ENCODE measurements around the gene CYB561A3. TPM values are rescaled to one million over a fixed set of nuclear protein-coding genes. Genes with fewer than 3 reads are reported as not detected.
"Not testable (repeated sequence)": the region's sequence is repeated elsewhere in the genome, so short reads cannot be mapped to it uniquely, and the experiment has no call there.

The CYB561A3 gene
- total RNA-seq, 4 donors from 2014 or later, result 39.9 to 110 (median 79.8) TPM

DNA sequence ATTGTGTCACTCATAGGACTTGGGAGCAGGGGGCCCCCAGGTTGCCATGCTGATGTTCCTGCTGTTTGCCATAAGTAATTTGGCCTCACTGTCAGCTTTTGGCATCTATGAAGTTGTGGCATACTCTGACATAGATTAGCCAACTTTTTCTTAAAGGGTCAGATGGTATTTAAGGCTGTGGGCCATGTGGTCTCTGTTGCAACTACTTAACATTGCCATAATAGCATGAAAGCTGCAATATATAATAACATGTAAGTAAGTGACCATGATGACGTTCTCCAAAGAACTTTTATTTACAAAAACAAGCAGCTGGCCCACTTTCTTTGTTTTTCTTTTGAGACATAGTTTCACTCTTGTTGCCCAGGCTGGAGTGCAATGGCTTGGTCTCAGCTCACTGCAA is 28.5 kb upstream of the CYB561A3 start:
- 81% methylated on average over 1 of the region's 1 CpG for WGBS
- Histone ChIP-seq H3K36me3 (peaks cover 4% of the 10 kb centered on the region), H3K27ac (no peak overlapping the region), H3K4me1 (peaks cover 27% of the 10 kb centered on the region), H3K4me3 (no peak overlapping the region), H3K27me3 (no peaks in the 10 kb centered on the region), H3K9me3 (no peaks in the 10 kb centered on the region)
- no peak for DNase-seq (ENCODE audit: low spot score in 2 of 2)
- TF ChIP-seq, protein P1, sequence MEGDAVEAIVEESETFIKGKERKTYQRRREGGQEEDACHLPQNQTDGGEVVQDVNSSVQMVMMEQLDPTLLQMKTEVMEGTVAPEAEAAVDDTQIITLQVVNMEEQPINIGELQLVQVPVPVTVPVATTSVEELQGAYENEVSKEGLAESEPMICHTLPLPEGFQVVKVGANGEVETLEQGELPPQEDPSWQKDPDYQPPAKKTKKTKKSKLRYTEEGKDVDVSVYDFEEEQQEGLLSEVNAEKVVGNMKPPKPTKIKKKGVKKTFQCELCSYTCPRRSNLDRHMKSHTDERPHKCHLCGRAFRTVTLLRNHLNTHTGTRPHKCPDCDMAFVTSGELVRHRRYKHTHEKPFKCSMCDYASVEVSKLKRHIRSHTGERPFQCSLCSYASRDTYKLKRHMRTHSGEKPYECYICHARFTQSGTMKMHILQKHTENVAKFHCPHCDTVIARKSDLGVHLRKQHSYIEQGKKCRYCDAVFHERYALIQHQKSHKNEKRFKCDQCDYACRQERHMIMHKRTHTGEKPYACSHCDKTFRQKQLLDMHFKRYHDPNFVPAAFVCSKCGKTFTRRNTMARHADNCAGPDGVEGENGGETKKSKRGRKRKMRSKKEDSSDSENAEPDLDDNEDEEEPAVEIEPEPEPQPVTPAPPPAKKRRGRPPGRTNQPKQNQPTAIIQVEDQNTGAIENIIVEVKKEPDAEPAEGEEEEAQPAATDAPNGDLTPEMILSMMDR (IDR thresholded peaks at IDR 0.05), result no peak
- TF ChIP-seq POLR2A (IDR thresholded peaks at IDR 0.05), result no peak

DNA sequence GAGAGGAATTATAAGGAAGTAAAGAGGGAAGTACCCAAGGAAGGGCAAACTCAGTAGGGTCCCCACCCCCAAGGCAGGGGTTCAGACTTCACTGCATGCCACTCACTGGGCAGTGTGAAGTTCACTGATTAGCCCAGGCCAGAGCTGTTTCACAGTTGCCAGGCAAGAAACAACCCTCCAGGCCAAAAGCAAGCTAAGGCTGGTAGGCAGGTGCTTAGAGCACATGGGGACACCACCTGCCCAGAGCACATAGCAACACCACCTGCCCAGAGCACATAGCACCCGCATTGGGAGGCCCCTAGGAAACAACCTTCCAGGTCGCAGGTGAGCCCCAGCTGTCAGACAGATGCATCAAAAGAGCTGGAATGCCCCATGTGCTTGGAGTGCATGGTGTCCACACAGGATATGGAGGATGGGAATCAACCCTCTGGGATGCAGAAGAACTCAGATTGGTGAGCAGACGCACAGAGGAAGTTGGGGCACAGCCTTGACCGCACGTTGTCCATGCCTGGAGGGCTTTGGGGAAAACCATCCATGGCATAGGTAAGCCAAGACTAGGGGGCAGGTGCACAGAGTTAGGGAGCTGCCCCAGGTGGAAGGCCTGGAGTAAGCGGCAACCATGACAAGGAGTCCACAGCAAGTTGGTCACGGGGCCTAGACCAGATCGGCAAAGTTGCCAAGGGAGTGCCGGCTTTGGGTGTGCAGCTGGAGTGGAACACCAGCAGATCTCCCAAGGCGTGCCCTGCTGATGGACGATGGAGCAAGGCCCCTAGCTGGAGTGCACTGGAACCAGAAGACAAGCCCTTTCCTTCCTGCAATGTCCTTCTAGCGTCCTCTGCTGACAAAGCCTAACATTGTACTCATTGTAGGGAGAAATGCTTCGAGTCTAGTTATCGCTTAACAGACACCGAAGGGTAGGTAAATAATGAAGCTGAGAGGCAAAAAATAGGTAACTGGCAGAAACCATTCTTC is 22.9 kb upstream of the CYB561A3 start:
- 77% methylated on average over 15 of the region's 15 CpGs for WGBS
- TF ChIP-seq EP300 (IDR thresholded peaks at IDR 0.05), result no peak
- no peak for TF ChIP-seq POLR2AphosphoS5 (IDR thresholded peaks at IDR 0.05)
- TF ChIP-seq, protein P1 (IDR thresholded peaks at IDR 0.05), result no peak
- TF ChIP-seq POLR2A (IDR thresholded peaks at IDR 0.05), result no peak
- no peak overlapping the region for H3K27ac ChIP-seq
- DNase-seq (ENCODE audit: low spot score in 2 of 2), result no peak
- H3K4me1 ChIP-seq, result peaks cover 13% of the 10 kb centered on the region
- no peaks in the 10 kb centered on the region for H3K27me3 ChIP-seq
- H3K4me3 ChIP-seq, result no peak overlapping the region
- no peaks in the 10 kb centered on the region for H3K9me3 ChIP-seq
- no peaks in the 10 kb centered on the region for H3K36me3 ChIP-seq

DNA sequence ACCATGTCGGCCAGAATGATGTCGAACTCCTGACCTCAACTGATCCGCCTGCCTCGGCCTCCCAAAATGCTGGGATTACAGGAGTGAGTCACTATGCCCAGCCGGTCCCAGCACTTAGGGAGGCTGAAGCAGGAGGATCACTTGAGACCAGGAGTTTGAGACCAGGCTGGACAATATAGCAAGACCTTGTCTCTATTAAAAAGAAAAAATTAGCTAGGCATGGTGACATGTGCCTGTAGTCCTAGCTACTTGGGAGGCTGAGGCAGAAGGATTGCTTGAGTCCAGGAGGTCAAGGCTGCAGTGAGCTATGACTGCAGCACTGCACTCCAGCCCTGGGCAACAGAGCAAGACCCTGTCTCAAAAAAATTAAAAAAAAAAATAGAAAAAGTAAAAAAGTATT is 22.2 kb upstream of the CYB561A3 start:
- H3K4me1 ChIP-seq, result peaks cover 20% of the 10 kb centered on the region
- not testable (repeated sequence) for H3K36me3 ChIP-seq; H3K4me3 ChIP-seq; H3K27me3 ChIP-seq; DNase-seq (ENCODE audit: low spot score in 2 of 2); H3K27ac ChIP-seq; H3K9me3 ChIP-seq
- WGBS, result 91% methylated on average over 5 of the region's 5 CpGs

DNA sequence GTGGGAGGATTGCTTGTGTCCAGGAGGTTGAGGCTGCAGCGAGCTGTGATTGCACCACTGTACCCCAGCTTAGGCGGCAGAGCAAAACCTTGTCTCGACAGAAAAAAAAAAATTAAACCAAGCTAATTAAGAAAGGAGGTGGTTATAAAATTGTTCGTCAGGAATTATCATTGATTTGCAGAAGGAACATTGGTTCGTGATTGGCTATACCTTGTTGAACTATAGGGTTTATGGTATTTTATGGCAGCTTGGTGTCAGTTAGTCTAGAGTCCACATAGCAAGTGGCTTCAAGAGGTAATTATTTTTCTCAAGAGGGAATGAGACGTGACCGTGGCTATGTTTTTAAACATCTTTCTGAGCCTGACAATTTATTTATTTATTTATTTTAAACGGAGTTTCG is 19.2 kb upstream of the CYB561A3 start:
- H3K4me1 ChIP-seq, result peaks cover 34% of the 10 kb centered on the region
- TF ChIP-seq POLR2A (IDR thresholded peaks at IDR 0.05) (no peak), POLR2AphosphoS5 (IDR thresholded peaks at IDR 0.05) (no peak), EP300 (IDR thresholded peaks at IDR 0.05) (no peak)
- TF ChIP-seq, protein P1 (IDR thresholded peaks at IDR 0.05), result no peak
- H3K27ac ChIP-seq, result no peak overlapping the region
- no peaks in the 10 kb centered on the region for H3K9me3 ChIP-seq
- no peaks in the 10 kb centered on the region for H3K27me3 ChIP-seq
- H3K36me3 ChIP-seq, result peaks cover 1% of the 10 kb centered on the region
- 95% methylated on average over 9 of the region's 9 CpGs for WGBS
- DNase-seq (ENCODE audit: low spot score in 2 of 2), result peak in 1 of 2 donors; percentile 24
- H3K4me3 ChIP-seq, result no peak overlapping the region

DNA sequence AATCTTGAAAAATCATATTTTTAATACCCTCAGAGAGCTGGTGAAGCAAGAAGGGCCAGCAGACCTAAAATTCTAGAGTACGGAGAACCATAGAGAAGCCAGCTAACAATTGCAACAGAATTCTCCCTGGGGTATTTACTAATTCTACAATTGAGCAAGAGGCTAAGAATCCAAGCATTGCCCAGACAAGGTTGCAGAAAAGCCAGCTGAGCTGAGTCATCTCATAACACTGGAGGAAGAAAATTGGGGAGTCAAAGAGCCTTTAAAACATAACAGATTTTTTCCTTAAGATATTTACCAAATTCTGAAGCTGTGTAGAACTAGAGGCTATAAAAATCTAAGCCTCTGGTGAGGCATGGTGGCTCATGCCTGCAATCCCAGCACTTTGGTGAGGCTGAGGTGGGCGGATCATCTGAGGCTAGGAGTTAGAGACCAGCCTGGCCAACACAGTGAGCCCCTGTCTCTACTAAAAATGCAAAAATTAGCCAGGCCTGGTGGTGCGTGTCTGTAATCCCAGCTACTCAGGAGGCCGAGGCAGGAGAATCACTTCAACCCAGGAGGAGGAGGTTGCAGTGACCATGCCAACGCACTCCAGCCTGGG is 17.1 kb upstream of the CYB561A3 start:
- Histone ChIP-seq H3K27me3 (no peaks in the 10 kb centered on the region), H3K36me3 (peaks cover 7% of the 10 kb centered on the region), H3K4me3 (no peak overlapping the region), H3K4me1 (peaks cover 27% of the 10 kb centered on the region), H3K27ac (peak overlapping the region; percentile 62), H3K9me3 (no peaks in the 10 kb centered on the region)
- TF ChIP-seq POLR2AphosphoS5 (IDR thresholded peaks at IDR 0.05), result peak in 1 of 3 donors; percentile 70
- no peak for TF ChIP-seq POLR2A (IDR thresholded peaks at IDR 0.05)
- DNase-seq (ENCODE audit: low spot score in 2 of 2), result peak in 1 of 2 donors; percentile 66
- 41% methylated on average over 5 of the region's 5 CpGs for WGBS

DNA sequence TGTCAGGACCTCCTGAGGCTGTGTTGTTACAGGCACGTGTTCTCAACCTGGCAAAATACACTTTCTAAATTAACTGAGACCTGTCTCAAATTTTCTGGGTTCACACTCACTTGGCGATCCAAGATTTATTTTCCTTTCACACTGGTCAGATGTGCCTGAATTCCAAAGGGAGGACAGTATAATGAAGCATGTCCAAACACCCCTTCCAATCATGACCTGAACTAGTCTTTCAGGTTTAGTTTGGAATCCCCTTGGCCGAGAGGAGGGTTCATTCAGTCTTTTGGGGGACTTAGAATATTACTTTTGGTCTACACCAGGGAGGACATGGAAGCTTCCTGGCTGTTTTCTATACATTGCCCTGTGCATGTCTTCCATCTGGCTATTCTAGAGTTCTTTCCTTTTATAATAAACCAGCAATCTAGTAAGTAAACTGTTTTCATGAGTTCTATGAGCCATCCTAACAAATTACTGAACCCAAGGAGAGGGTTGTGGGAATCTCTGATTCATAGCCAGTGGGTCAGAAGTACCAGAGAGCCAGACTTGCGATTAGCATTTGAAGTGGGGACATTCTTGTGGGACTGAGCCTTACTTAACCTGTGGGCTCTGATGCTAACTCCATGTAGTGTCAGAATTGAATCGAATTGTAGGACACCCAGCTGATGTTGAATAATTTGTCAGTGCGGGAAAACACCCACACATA is 15.9 kb upstream of the CYB561A3 start:
- TF ChIP-seq POLR2AphosphoS5 (IDR thresholded peaks at IDR 0.05) (no peak), POLR2A (IDR thresholded peaks at IDR 0.05) (no peak), EP300 (IDR thresholded peaks at IDR 0.05) (no peak)
- TF ChIP-seq, protein P1 (IDR thresholded peaks at IDR 0.05), result no peak
- 69% methylated on average over 6 of the region's 6 CpGs for WGBS
- no peaks in the 10 kb centered on the region for H3K9me3 ChIP-seq
- H3K4me1 ChIP-seq, result peaks cover 27% of the 10 kb centered on the region
- no peaks in the 10 kb centered on the region for H3K27me3 ChIP-seq
- H3K36me3 ChIP-seq, result peaks cover 7% of the 10 kb centered on the region
- no peak overlapping the region for H3K27ac ChIP-seq
- H3K4me3 ChIP-seq, result no peak overlapping the region
- DNase-seq (ENCODE audit: low spot score in 2 of 2), result no peak

All from suprapubic skin (tissue), 4 donors.